ENCODE data around the gene ANKRD24.

- TF ChIP-seq, protein P1, sequence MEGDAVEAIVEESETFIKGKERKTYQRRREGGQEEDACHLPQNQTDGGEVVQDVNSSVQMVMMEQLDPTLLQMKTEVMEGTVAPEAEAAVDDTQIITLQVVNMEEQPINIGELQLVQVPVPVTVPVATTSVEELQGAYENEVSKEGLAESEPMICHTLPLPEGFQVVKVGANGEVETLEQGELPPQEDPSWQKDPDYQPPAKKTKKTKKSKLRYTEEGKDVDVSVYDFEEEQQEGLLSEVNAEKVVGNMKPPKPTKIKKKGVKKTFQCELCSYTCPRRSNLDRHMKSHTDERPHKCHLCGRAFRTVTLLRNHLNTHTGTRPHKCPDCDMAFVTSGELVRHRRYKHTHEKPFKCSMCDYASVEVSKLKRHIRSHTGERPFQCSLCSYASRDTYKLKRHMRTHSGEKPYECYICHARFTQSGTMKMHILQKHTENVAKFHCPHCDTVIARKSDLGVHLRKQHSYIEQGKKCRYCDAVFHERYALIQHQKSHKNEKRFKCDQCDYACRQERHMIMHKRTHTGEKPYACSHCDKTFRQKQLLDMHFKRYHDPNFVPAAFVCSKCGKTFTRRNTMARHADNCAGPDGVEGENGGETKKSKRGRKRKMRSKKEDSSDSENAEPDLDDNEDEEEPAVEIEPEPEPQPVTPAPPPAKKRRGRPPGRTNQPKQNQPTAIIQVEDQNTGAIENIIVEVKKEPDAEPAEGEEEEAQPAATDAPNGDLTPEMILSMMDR (IDR thresholded peaks at IDR 0.05; ENCODE audit: borderline replicate concordance, extremely low read depth, low read length, poor library complexity, severe bottlenecking) = no peak
- TF ChIP-seq EZH2 (IDR thresholded peaks at IDR 0.05; ENCODE audit: borderline replicate concordance, low read depth, low read length, severe bottlenecking) = no peak
Measured at GRCh38 chr19:4197228-4197624, 14.7 kb downstream of the ANKRD24 start.
